ENCODE results near the gene HIVEP3. TPM values are rescaled to one million over a fixed set of nuclear protein-coding genes. Genes with fewer than 3 reads are reported as not detected.

HIVEP3 gene
- total and polyA plus RNA-seq, 2 of the 13 experiments (the other 11 are each of a cell fraction or from before 2014, with no cell fraction given), result 0.05 TPM; not detected in 1

GRCh38 chr1:41508290-41508689 is 410.4 kb downstream of the HIVEP3 start:
- ChIA-PET POLR2A (no interaction called here), CTCF (ENCODE audit: low intra/inter-chr PET ratio, low total read pairs) (no interaction called here)
- Histone ChIP-seq H3K4me3 (replicated peaks in 1 of 3; ENCODE audit: insufficient read depth in 1 of 3, low read depth in 2 of 3, low read length in 3 of 3) (no peak overlapping the region), H2AFZ (ENCODE audit: low read length) (no peak overlapping the region), H3K27ac (ENCODE audit: extremely low read length, insufficient read depth, low read length) (no peak overlapping the region), H4K20me1 (ENCODE audit: insufficient read depth, low read length) (no peaks in the 10 kb centered on the region), H3K79me2 (ENCODE audit: insufficient read depth, low read length) (no peaks in the 10 kb centered on the region), H3K27me3 (ENCODE audit: control insufficient read depth in 1 of 2, insufficient read depth in 2 of 2, low read length in 2 of 2) (peaks cover 1 to 36% of the 10 kb centered on the region in 2 experiments; a peak in 3 of 5 replicates), H3K9me3 (ENCODE audit: low read length) (no peaks in the 10 kb centered on the region), H3K9ac (ENCODE audit: insufficient read depth, low read depth, low read length) (no peak overlapping the region), H3K4me1 (ENCODE audit: insufficient read depth, low read length) (no peaks in the 10 kb centered on the region), H3K4me2 (ENCODE audit: low read depth, low read length) (no peak overlapping the region), H3K36me3 (replicated peaks in 1 of 2; ENCODE audit: control insufficient read depth in 1 of 2, insufficient read depth in 2 of 2, low read length in 2 of 2) (no peaks in the 10 kb centered on the region)
- no peak for DNase-seq (ENCODE audit: low spot score)
- 0% methylated on average over 2 of the region's 2 CpGs for WGBS (ENCODE audit: low lambda C conversion rate)
- intact Hi-C loops (cut with micrococcal nuclease; ENCODE audit: unreplicated experiment) (no loop called here), in situ Hi-C loops (cut with HindIII; ENCODE audit: extremely low pct_ligation_motif_present, low pct_unique_long_range_greater_than_20kb) (no loop called here)
- TF ChIP-seq NR2F6 (IDR thresholded peaks at IDR 0.05), result no peak
- TF ChIP-seq NR2F6 (CRISPR knock-in tag; IDR thresholded peaks at IDR 0.05), result no peak
- TF ChIP-seq KLF11 (CRISPR knock-in tag; IDR thresholded peaks at IDR 0.05), result no peak
- no peak for TF ChIP-seq JUNB (CRISPR knock-in tag; IDR thresholded peaks at IDR 0.05; ENCODE audit: borderline replicate concordance)
- no peak for TF ChIP-seq ZNF629 (CRISPR knock-in tag; conservative IDR thresholded peaks at IDR 0.05)
- no peak for TF ChIP-seq HMGXB3 (CRISPR knock-in tag; IDR thresholded peaks at IDR 0.05; ENCODE audit: borderline replicate concordance)
- no peak for TF ChIP-seq ZMAT3 (CRISPR knock-in tag; conservative IDR thresholded peaks at IDR 0.05)
- no peak for TF ChIP-seq ZUFSP (CRISPR knock-in tag; IDR thresholded peaks at IDR 0.05; ENCODE audit: borderline replicate concordance)
- no peak for TF ChIP-seq PHF8 (CRISPR knock-in tag; IDR thresholded peaks at IDR 0.05)
- no peak for TF ChIP-seq RXRB (CRISPR knock-in tag; IDR thresholded peaks at IDR 0.05; ENCODE audit: borderline replicate concordance)
- TF ChIP-seq ZNF431 (CRISPR knock-in tag; IDR thresholded peaks at IDR 0.05; ENCODE audit: borderline replicate concordance, low read depth), result no peak
- TF ChIP-seq ZFP36L1 (CRISPR knock-in tag; IDR thresholded peaks at IDR 0.05), result no peak
- no peak for TF ChIP-seq GTF3A (CRISPR knock-in tag; conservative IDR thresholded peaks at IDR 0.05)
- no peak for TF ChIP-seq SNAPC2 (CRISPR knock-in tag; IDR thresholded peaks at IDR 0.05)
- no peak for TF ChIP-seq PAXIP1 (CRISPR knock-in tag; conservative IDR thresholded peaks at IDR 0.05)
- no peak for TF ChIP-seq TRIM24 (CRISPR knock-in tag; IDR thresholded peaks at IDR 0.05)
- no peak for TF ChIP-seq ZNF616 (CRISPR knock-in tag; IDR thresholded peaks at IDR 0.05; ENCODE audit: low read depth)
- no peak for FAIRE-seq
- BruUV-seq (replicated peaks), result no TSS peak
- ATAC-seq, result no peak

Data from HepG2 (cell line).